ENCODE measurements around the gene SULT1C3.

GRCh38 chr2:108271691-108272253, 32.0 kb downstream of the SULT1C3 start:
- no peak for TF ChIP-seq CTCF (IDR thresholded peaks at IDR 0.05; ENCODE audit: low read depth, low read length, poor library complexity, severe bottlenecking)
- TF ChIP-seq EZH2phosphoT487 (IDR thresholded peaks at IDR 0.05; ENCODE audit: borderline replicate concordance, low read length): no peak
